ENCODE results near the gene IRF2BP2.

GRCh38 chr1:234558330-234558836 is 51.6 kb downstream of the IRF2BP2 start:
- TF ChIP-seq MAFK (IDR thresholded peaks at IDR 0.05; ENCODE audit: partially characterized antibody) = no peak
- TF ChIP-seq PHF8 (IDR thresholded peaks at IDR 0.05; ENCODE audit: borderline replicate concordance, low read depth) = no peak

All from A549 (cell line).